Heart right ventricle (tissue), 16 donors: ENCODE measurements around the gene ARL6IP4. TPM values are rescaled to one million over a fixed set of nuclear protein-coding genes. Genes with fewer than 3 reads are reported as not detected.
A peak's percentile ranks its signal among the peaks of the same experiment; 100 is the strongest.

ENCODE experiments used
- ATAC-seq, 8 donors: fragments of 200-7000 bp; cut with Tn5 transposase; one replicate each; pipeline ENCODE4 v1.9.1; 2020; ENCODE audit warnings: mild to moderate bottlenecking in 8 of 8, moderate library complexity in 8 of 8, moderate number of reproducible peaks in 1 of 8
- DNase-seq, 2 donors: peaks; one replicate each; pipeline ENCODE4 v3.0.0-alpha.2; 2020
- H3K27ac ChIP-seq, 10 donors: fragments of 200-600 bp; sonication (generic) in 2 of 10; one replicate each; pipeline versions ENCODE4 v1.5.0 to v1.8.0; 2020 to 2022; ENCODE audit warnings: mild to moderate bottlenecking in 3 of 10
- H3K27me3 ChIP-seq, 7 donors: fragments of 200-600 bp; one replicate each; pipeline ENCODE4 v1.8.0; 2021 to 2022; ENCODE audit warnings: mild to moderate bottlenecking in 2 of 7
- H3K36me3 ChIP-seq, 9 donors: fragments of 200-600 bp; sonication (generic) in 1 of 9; one replicate each; pipeline versions ENCODE4 v1.5.0 to v1.8.0; 2020 to 2022; ENCODE audit warnings: mild to moderate bottlenecking in 2 of 9
- H3K4me1 ChIP-seq, 9 donors: fragments of 200-600 bp; sonication (generic) in 1 of 9; one replicate each; pipeline versions ENCODE4 v1.5.0 to v1.8.0; 2020 to 2022; ENCODE audit warnings: mild to moderate bottlenecking in 4 of 9
- H3K4me3 ChIP-seq, 10 donors: fragments of 200-600 bp; sonication (generic) in 2 of 10; one replicate each; pipeline versions ENCODE4 v1.5.0 to v1.8.0; 2020 to 2022; ENCODE audit warnings: mild to moderate bottlenecking in 7 of 10, moderate library complexity in 2 of 10
- H3K9me3 ChIP-seq, 11 donors: fragments of 200-600 bp in 10 of 11; sonication (generic) in 2 of 11; one replicate each; pipeline versions ENCODE4 v1.5.0 to v1.8.0; 2013 to 2022; ENCODE audit warnings: mild to moderate bottlenecking in 2 of 11, control low read depth in 1 of 11, moderate library complexity in 1 of 11
- WGBS, 2 donors: extraction: QIAGEN DNeasy Blood & Tissue Kit; methylation state at CpG; one replicate each; pipeline ENCODE4 v1.1.7; 2013; ENCODE audit warnings: inconsistent platforms in 1 of 2; 5-methylcytosine and 5-hydroxymethylcytosine counted together
- intact Hi-C, 10 donors: fragments of 100-400 bp; cut with DNase I; formaldehyde crosslinking; loops; one replicate each; pipeline versions ENCODE4 v1.11.1 to v1.14.2; 2022
- polyA plus RNA-seq, 2 donors: library from polyadenylated mRNA; stranded (reverse); fragments of 200-250 nt; gene quantifications; one replicate each; pipeline ENCODE4 v1.2.3, GENCODE V29; 2013
- total RNA-seq, 10 donors: library from RNA; stranded (reverse); fragmentation: NEBNext Ultra II Directional in 3 of 10; extraction: Animal tissue kit (Norgen Biotek cat#: 25700) in 3 of 10; gene quantifications; one replicate each; pipeline versions ENCODE4 v1.2.1 to v1.2.4, GENCODE V29; 2021 to 2023
- TF ChIP-seq, protein P1 (sequence below), 9 donors: fragments of 200-600 bp; sonication (generic) in 2 of 9; IDR thresholded peaks; one replicate each; pipeline versions ENCODE4 v1.5.0 to v1.8.0; 2021 to 2022; ENCODE audit warnings: antibody characterized with exemption in 9 of 9, mild to moderate bottlenecking in 5 of 9, moderate library complexity in 1 of 9
- donor health status: Arrhythmogenic right ventricular cardiomyopathy.
- donor health status: ischemic (EF 13 %, LVEDD 7.1; RV severe dilation, severe dysfunction).
- donor health status: healthy with polysubstance abuse.
- donor health status: DM: no; HTN: yes; CAD: no.
- donor health status: DM: no; HTN: no; CAD: no.
- donor health status: ischemic (EF 25% LVEDD 6.9; RV normal size, moderate dysfunction).
- donor health status: ischemic (EF 25% LVEDD 5.7; RV mildly dilated, moderate dysfunction).
- donor health status: healthy.
- donor health status: DM: yes; HTN: yes; CAD: no.
- donor health status: Ischemic cardiomyopathy.
- donor health status: ischemic (EF 35%, LVEDD 5.7; RV mildly dilated, moderate dysfunction).
- donor health status: nonischemic (EF 11% LVEDD 7.7; RV severe dilation, severe dysfunction).
- donor health status: DM: yes; HTN: yes; CAD: no.
- donor health status: PGD.
- donor health status: ischemic (EF 29% LVEDD 5.4; RV normal size, mild dysfunction).
- donor health status: nonischemic (EF 23%, LVEDD 6.1; RV moderate dilation, normal function).

The ARL6IP4 gene
- total and polyA plus RNA-seq, 12 donors, result 125 to 319 (median 145) TPM

DNA sequence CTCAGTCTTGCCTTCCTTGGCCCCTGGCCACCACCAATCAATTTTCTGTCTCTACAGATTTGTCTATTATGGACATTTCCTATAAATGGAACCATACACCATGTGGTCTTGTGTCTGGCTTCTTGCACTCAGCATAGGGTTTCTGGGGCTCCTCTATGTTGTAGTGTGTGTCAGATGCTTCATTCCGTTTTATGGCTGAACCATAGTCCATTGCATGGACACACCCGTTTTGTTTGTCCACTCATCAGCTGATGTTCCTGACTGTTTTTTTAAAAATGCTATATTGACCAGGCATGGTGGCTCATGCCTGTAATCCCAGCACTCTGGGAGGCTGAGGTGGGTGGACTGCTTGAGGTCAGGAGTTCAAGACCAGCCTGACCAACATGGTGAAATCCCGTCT lies 21.0 kb downstream of the ARL6IP4 start:
- intact Hi-C loops, result no loop called here
- ATAC-seq, result no peak
- TF ChIP-seq, protein P1, sequence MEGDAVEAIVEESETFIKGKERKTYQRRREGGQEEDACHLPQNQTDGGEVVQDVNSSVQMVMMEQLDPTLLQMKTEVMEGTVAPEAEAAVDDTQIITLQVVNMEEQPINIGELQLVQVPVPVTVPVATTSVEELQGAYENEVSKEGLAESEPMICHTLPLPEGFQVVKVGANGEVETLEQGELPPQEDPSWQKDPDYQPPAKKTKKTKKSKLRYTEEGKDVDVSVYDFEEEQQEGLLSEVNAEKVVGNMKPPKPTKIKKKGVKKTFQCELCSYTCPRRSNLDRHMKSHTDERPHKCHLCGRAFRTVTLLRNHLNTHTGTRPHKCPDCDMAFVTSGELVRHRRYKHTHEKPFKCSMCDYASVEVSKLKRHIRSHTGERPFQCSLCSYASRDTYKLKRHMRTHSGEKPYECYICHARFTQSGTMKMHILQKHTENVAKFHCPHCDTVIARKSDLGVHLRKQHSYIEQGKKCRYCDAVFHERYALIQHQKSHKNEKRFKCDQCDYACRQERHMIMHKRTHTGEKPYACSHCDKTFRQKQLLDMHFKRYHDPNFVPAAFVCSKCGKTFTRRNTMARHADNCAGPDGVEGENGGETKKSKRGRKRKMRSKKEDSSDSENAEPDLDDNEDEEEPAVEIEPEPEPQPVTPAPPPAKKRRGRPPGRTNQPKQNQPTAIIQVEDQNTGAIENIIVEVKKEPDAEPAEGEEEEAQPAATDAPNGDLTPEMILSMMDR (IDR thresholded peaks at IDR 0.05), result no peak

DNA sequence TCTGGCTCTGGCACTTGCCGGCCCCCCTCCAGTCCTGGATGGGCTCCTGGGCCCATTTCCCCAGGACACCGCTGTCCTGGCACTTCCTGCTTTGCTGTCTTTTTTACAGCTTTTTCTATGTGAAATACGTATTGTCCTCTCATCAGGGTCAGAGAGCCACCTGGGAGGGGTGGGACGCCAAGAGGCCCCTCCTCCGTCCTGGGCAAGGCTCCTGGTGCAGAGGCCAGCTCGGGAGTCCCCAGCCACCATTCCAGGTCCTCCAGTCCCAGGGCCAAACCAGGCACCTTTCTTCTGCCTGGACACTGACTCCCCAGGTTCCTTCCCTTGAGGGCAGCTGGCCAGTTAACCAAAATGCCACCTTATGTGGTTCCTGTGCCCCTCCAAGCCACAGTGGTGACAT lies 22.8 kb downstream of the ARL6IP4 start:
- H3K36me3 ChIP-seq, result peaks cover 0 to 83% (median 24%) of the 10 kb centered on the region in 9 donors
- intact Hi-C loops, result no loop called here
- H3K9me3 ChIP-seq, result no peaks in the 10 kb centered on the region
- no peaks in the 10 kb centered on the region for H3K4me1 ChIP-seq
- TF ChIP-seq, protein P1 (IDR thresholded peaks at IDR 0.05), result no peak
- 89 to 91% methylated on average over 6 of the region's 6 CpGs for WGBS, 2 donors
- no peaks in the 10 kb centered on the region for H3K27me3 ChIP-seq
- ATAC-seq (no peak), DNase-seq (no peak)
- H3K27ac ChIP-seq, result no peak overlapping the region
- H3K4me3 ChIP-seq, result no peak overlapping the region

More for the DNA sequence above, 21.0 kb downstream of the ARL6IP4 start:
- no peak overlapping the region for H3K27ac ChIP-seq
- H3K27me3 ChIP-seq, result no peaks in the 10 kb centered on the region
- WGBS, 2 donors, result 90 to 95% methylated on average over 3 of the region's 3 CpGs
- H3K4me1 ChIP-seq, result peaks cover 0 to 2% (median 0%) of the 10 kb centered on the region in 9 donors
- H3K4me3 ChIP-seq, result no peak overlapping the region
- no peak for DNase-seq
- no peaks in the 10 kb centered on the region for H3K9me3 ChIP-seq
- peaks cover 0 to 83% (median 15%) of the 10 kb centered on the region in 9 donors for H3K36me3 ChIP-seq

DNA sequence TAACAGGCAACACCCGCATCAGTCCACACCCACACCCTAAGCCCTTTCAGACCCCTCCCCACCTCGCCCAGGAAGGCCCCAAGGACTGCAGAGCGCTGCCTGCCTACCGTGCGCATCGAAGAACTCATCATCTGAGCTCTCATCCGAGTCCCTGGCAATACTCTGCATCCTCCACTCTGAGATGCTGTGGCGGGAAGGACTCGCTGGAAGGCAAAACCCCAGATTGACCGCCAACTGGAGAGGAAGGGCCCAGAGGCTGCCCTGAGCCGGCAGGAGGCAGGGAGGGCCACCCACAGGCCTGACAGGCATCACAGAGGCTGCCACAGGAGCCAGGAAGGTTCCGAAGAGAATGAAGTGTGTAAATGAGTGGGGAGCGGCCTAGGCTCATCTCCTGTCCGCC lies 23.8 kb downstream of the ARL6IP4 start:
- ATAC-seq (no peak), DNase-seq (no peak)
- WGBS, 2 donors, result 91 to 92% methylated on average over 14 of the region's 14 CpGs
- H3K27me3 ChIP-seq, result no peaks in the 10 kb centered on the region
- peaks cover 0 to 84% (median 29%) of the 10 kb centered on the region in 9 donors for H3K36me3 ChIP-seq
- intact Hi-C loops, result no loop called here
- H3K9me3 ChIP-seq, result no peaks in the 10 kb centered on the region
- no peak overlapping the region for H3K4me3 ChIP-seq
- no peak overlapping the region for H3K27ac ChIP-seq
- no peaks in the 10 kb centered on the region for H3K4me1 ChIP-seq
- TF ChIP-seq, protein P1 (IDR thresholded peaks at IDR 0.05), result no peak

DNA sequence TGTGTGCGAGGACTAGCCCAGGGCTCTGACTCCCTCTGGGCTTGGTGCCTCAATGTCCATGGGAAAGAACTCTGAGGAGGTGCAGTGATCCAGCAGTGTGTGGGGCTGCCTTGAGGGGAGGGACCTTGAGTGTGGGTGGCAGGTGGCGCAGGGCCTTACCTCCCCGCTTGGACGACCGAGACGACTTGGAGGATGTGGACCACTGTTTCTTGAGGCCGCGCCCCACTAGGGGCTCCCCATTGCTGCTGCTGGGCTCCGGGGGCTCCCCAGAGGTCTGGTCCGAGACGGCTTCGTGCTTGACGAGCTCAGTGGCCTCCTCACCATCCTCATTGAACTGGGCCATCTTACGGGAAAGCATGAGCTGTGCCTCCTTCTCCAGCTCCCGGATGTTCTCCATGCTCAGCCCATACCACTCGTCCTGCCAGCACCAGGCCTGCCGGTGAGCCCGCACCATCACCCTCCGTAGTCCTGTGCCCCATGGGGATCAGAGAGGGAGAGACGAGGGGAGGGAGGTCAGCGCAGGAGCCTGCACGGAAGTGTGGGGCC lies 24.7 kb downstream of the ARL6IP4 start:
- H3K36me3 ChIP-seq, result peaks cover 0 to 84% (median 30%) of the 10 kb centered on the region in 9 donors

More for the DNA sequence above, 24.7 kb downstream of the ARL6IP4 start:
- peak in 1 of 8 donors; percentile 32 for ATAC-seq
- Histone ChIP-seq H3K4me1 (no peaks in the 10 kb centered on the region), H3K4me3 (no peak overlapping the region), H3K27me3 (no peaks in the 10 kb centered on the region), H3K9me3 (no peaks in the 10 kb centered on the region), H3K27ac (no peak overlapping the region)
- intact Hi-C loops, result no loop called here
- TF ChIP-seq, protein P1 (IDR thresholded peaks at IDR 0.05), result no peak
- DNase-seq, result no peak
- 93 to 94% methylated on average over 22 of the region's 22 CpGs for WGBS, 2 donors
